ENCODE results near the gene KRT16. TPM values are rescaled to one million over a fixed set of nuclear protein-coding genes. Genes with fewer than 3 reads are reported as not detected.
"Not testable (repeated sequence)": the region's sequence is repeated elsewhere in the genome, so short reads cannot be mapped to it uniquely, and the experiment has no call there.

KRT16 gene
- total and polyA plus RNA-seq, 2 of the 8 experiments (the other 6 are each of a cell fraction or from before 2014, with no cell fraction given): not detected

- H2BK15ac ChIP-seq (ENCODE audit: low read length); H3K56ac ChIP-seq (replicated peaks; ENCODE audit: insufficient read length, low read depth, low read length); H4K8ac ChIP-seq (ENCODE audit: extremely low read depth, insufficient read depth, low read length); H3K79me1 ChIP-seq (ENCODE audit: low read depth, low read length); H2AK5ac ChIP-seq (ENCODE audit: low read depth, low read length); H3K9me3 ChIP-seq (ENCODE audit: insufficient read depth in 2 of 2, low read depth in 1 of 2, low read length in 1 of 2); H3K4me3 ChIP-seq (ENCODE audit: extremely low read depth in 1 of 4, insufficient read depth in 2 of 4, low read depth in 3 of 4, low read length in 4 of 4); FAIRE-seq; H3K23ac ChIP-seq (ENCODE audit: insufficient read length); H4K5ac ChIP-seq (ENCODE audit: insufficient read length, low read depth, low read length); H3K23me2 ChIP-seq (ENCODE audit: low read depth, low read length); H3K4me1 ChIP-seq (replicated peaks in 1 of 4; ENCODE audit: control insufficient read depth in 3 of 4, insufficient read depth in 4 of 4, low read length in 3 of 4); H3K9ac ChIP-seq (replicated peaks in 1 of 4; ENCODE audit: extremely low read depth in 1 of 4, low read depth in 3 of 4, low read length in 3 of 4); H3K79me2 ChIP-seq (ENCODE audit: control insufficient read depth in 1 of 2, insufficient read depth in 2 of 2, low read length in 2 of 2); H3K36me3 ChIP-seq (ENCODE audit: control insufficient read depth in 2 of 4, insufficient read depth in 4 of 4, low read length in 3 of 4); H3K18ac ChIP-seq (ENCODE audit: extremely low read depth, low read length); H2BK5ac ChIP-seq (ENCODE audit: low read depth, low read length); H3K27ac ChIP-seq (ENCODE audit: low read depth, low read length); H2AFZ ChIP-seq (ENCODE audit: low read length); DNase-seq (ENCODE audit: low read depth in 1 of 2, low spot score in 2 of 2); H2BK12ac ChIP-seq (ENCODE audit: low read depth, low read length); H2BK120ac ChIP-seq (replicated peaks; ENCODE audit: low read depth, low read length); H3K27me3 ChIP-seq (replicated peaks in 1 of 4; ENCODE audit: control insufficient read depth in 3 of 4, extremely low read depth in 1 of 4, insufficient read depth in 3 of 4, low read length in 3 of 4); H3K14ac ChIP-seq (ENCODE audit: insufficient read length); H2BK20ac ChIP-seq (ENCODE audit: low read length); H3K4ac ChIP-seq (replicated peaks; ENCODE audit: insufficient read length, low read depth, low read length); H3K4me2 ChIP-seq (ENCODE audit: insufficient read depth in 1 of 2, low read depth in 2 of 2, low read length in 2 of 2); H4K91ac ChIP-seq (replicated peaks; ENCODE audit: insufficient read length, low read length); H4K20me1 ChIP-seq (replicated peaks in 1 of 2; ENCODE audit: control insufficient read depth in 1 of 2, insufficient read depth in 2 of 2, low read length in 2 of 2): not testable (repeated sequence)
- POLR2A ChIA-PET (ENCODE audit: partially characterized antibody): interaction anchor here (1.5 to 1.9 kb wide), 2 partner anchors 65 to 95 kb away, joined by 4 to 5 read pairs; partner anchors contain the start of gene KRT19
- WGBS, 2 experiments (ENCODE audit: extremely low coverage in 1 of 2, insufficient coverage in 1 of 2, insufficient read length in 1 of 2, insufficient replicate concordance in 2 of 2, low coverage in 1 of 2, low lambda C conversion rate in 2 of 2, missing lambda C conversion rate in 1 of 2): 79% methylated on average over 10 of the region's 10 CpGs; no CpG with 5 or more reads in 1 of the 2 experiments
- CTCF ChIA-PET (ENCODE audit: partially characterized antibody): interaction anchor here (0.6 to 14.5 kb wide), 16 partner anchors 12 to 781 kb away, joined by 3 to 103 read pairs (median 5); partner anchors contain the start of gene KRT9
These were observed 10.8 kb upstream of the KRT16 start for GRCh38 chr17:41623184-41623861.

All from H1 (cell line).